SJCRH30 (cell line): ENCODE data around the gene MECP2. TPM values are rescaled to one million over a fixed set of nuclear protein-coding genes. Genes with fewer than 3 reads are reported as not detected.

ENCODE experiments used
- DNase-seq, 2 experiments: peaks; one replicate each; pipeline ENCODE4 v3.0.0-alpha.2; 2015 to 2020
- H3K27ac ChIP-seq: fragments of 250-450 bp; sonication (Bioruptor Pico); 2 replicates; pipeline ENCODE4 v1.5.1; 2020; ENCODE audit warnings: mild to moderate bottlenecking, moderate library complexity
- H3K27me3 ChIP-seq: fragments of 250-450 bp; sonication (Bioruptor Pico); 2 replicates; pipeline ENCODE4 v1.5.1; 2020; ENCODE audit warnings: mild to moderate bottlenecking, moderate library complexity
- H3K36me3 ChIP-seq: fragments of 250-450 bp; sonication (Bioruptor Pico); 2 replicates; pipeline ENCODE4 v1.5.1; 2020; ENCODE audit warnings: mild to moderate bottlenecking, moderate library complexity
- H3K4me1 ChIP-seq: fragments of 250-450 bp; sonication (Bioruptor Pico); 2 replicates; pipeline ENCODE4 v1.5.1; 2020; ENCODE audit warnings: mild to moderate bottlenecking, moderate library complexity
- H3K4me3 ChIP-seq: fragments of 250-450 bp; sonication (Bioruptor Pico); 2 replicates; pipeline ENCODE4 v1.5.1; 2020; ENCODE audit warnings: mild to moderate bottlenecking, moderate library complexity
- H3K9me3 ChIP-seq: fragments of 250-450 bp; sonication (Bioruptor Pico); replicated peaks from 2 replicates; pipeline ENCODE4 v1.5.1; 2020; ENCODE audit warnings: mild to moderate bottlenecking, moderate library complexity
- total RNA-seq: library from RNA; depleted of rRNA; stranded (reverse); fragments of >200 nt; shearing (Covaris generic); gene quantifications from 2 replicates; pipeline ENCODE4 v1.2.3, GENCODE V29; 2014

Gene MECP2
- total RNA-seq, 1 experiment from 2014 or later, result 26.2 TPM

GRCh38 chrX:154015581-154016264 lies 81.8 kb downstream of the MECP2 start:
- Histone ChIP-seq H3K27ac (no peak overlapping the region), H3K4me3 (no peak overlapping the region), H3K27me3 (no peaks in the 10 kb centered on the region), H3K9me3 (no peaks in the 10 kb centered on the region), H3K36me3 (no peaks in the 10 kb centered on the region), H3K4me1 (peaks cover 3% of the 10 kb centered on the region; the same call in 1 of the 2 replicates)
- no peak for DNase-seq

GRCh38 chrX:154014429-154015380 lies 82.8 kb downstream of the MECP2 start:
- Histone ChIP-seq H3K9me3 (no peaks in the 10 kb centered on the region), H3K27me3 (no peaks in the 10 kb centered on the region)

GRCh38 chrX:154013614-154014360 lies 83.7 kb downstream of the MECP2 start:
- DNase-seq, result peak; percentile 28 to 56

More at GRCh38 chrX:154014429-154015380, 82.8 kb downstream of the MECP2 start:
- H3K27ac ChIP-seq, result no peak overlapping the region
- H3K36me3 ChIP-seq, result no peaks in the 10 kb centered on the region
- H3K4me3 ChIP-seq, result no peak overlapping the region
- no peaks in the 10 kb centered on the region for H3K4me1 ChIP-seq
- no peak for DNase-seq

GRCh38 chrX:154013001-154013421 lies 84.5 kb downstream of the MECP2 start:
- Histone ChIP-seq H3K9me3 (no peaks in the 10 kb centered on the region), H3K4me3 (no peak overlapping the region), H3K36me3 (no peaks in the 10 kb centered on the region), H3K27ac (no peak overlapping the region), H3K4me1 (no peaks in the 10 kb centered on the region), H3K27me3 (no peaks in the 10 kb centered on the region)
- no peak for DNase-seq

More at GRCh38 chrX:154013614-154014360, 83.7 kb downstream of the MECP2 start:
- no peaks in the 10 kb centered on the region for H3K27me3 ChIP-seq
- no peaks in the 10 kb centered on the region for H3K36me3 ChIP-seq
- H3K9me3 ChIP-seq, result no peaks in the 10 kb centered on the region
- no peak overlapping the region for H3K27ac ChIP-seq
- no peaks in the 10 kb centered on the region for H3K4me1 ChIP-seq
- H3K4me3 ChIP-seq, result no peak overlapping the region

GRCh38 chrX:154012336-154012991 lies 85.1 kb downstream of the MECP2 start:
- no peak overlapping the region for H3K4me3 ChIP-seq
- no peak overlapping the region for H3K27ac ChIP-seq
- H3K4me1 ChIP-seq, result no peaks in the 10 kb centered on the region
- no peak for DNase-seq
- no peaks in the 10 kb centered on the region for H3K9me3 ChIP-seq
- no peaks in the 10 kb centered on the region for H3K27me3 ChIP-seq
- no peaks in the 10 kb centered on the region for H3K36me3 ChIP-seq

- Histone ChIP-seq H3K27ac (no peak overlapping the region), H3K27me3 (no peaks in the 10 kb centered on the region), H3K4me1 (no peaks in the 10 kb centered on the region), H3K9me3 (no peaks in the 10 kb centered on the region), H3K36me3 (no peaks in the 10 kb centered on the region), H3K4me3 (no peak overlapping the region)
- DNase-seq, result no peak
These were observed 85.9 kb downstream of the MECP2 start for GRCh38 chrX:154011376-154012335.

- no peak overlapping the region for H3K27ac ChIP-seq
- no peak for DNase-seq
These were observed 87.0 kb downstream of the MECP2 start for GRCh38 chrX:154010330-154011087.

GRCh38 chrX:154008521-154008920 lies 89.0 kb downstream of the MECP2 start:
- DNase-seq, result no peak
- no peaks in the 10 kb centered on the region for H3K36me3 ChIP-seq
- no peaks in the 10 kb centered on the region for H3K4me1 ChIP-seq
- H3K9me3 ChIP-seq, result no peaks in the 10 kb centered on the region
- H3K27me3 ChIP-seq, result no peaks in the 10 kb centered on the region
- no peak overlapping the region for H3K4me3 ChIP-seq
- H3K27ac ChIP-seq, result no peak overlapping the region

More at GRCh38 chrX:154010330-154011087, 87.0 kb downstream of the MECP2 start:
- Histone ChIP-seq H3K36me3 (no peaks in the 10 kb centered on the region), H3K4me3 (no peak overlapping the region), H3K27me3 (no peaks in the 10 kb centered on the region), H3K9me3 (no peaks in the 10 kb centered on the region), H3K4me1 (no peaks in the 10 kb centered on the region)

GRCh38 chrX:154006947-154007346 lies 90.6 kb downstream of the MECP2 start:
- no peak overlapping the region for H3K4me3 ChIP-seq
- no peaks in the 10 kb centered on the region for H3K9me3 ChIP-seq
- no peaks in the 10 kb centered on the region for H3K27me3 ChIP-seq
- H3K36me3 ChIP-seq, result no peaks in the 10 kb centered on the region
- no peak overlapping the region for H3K27ac ChIP-seq
- no peak for DNase-seq
- H3K4me1 ChIP-seq, result no peaks in the 10 kb centered on the region; the same call in 1 of the 2 replicates

- Histone ChIP-seq H3K4me3 (no peak overlapping the region), H3K27ac (no peak overlapping the region), H3K27me3 (no peaks in the 10 kb centered on the region), H3K36me3 (no peaks in the 10 kb centered on the region), H3K9me3 (no peaks in the 10 kb centered on the region), H3K4me1 (no peaks in the 10 kb centered on the region; the same call in 1 of the 2 replicates)
- no peak for DNase-seq
These were observed 93.2 kb downstream of the MECP2 start for GRCh38 chrX:154004315-154004714.

GRCh38 chrX:154002215-154002719 lies 95.2 kb downstream of the MECP2 start:
- H3K36me3 ChIP-seq, result no peaks in the 10 kb centered on the region
- peak; percentile 12 to 15 for DNase-seq
- no peak overlapping the region for H3K4me3 ChIP-seq
- no peaks in the 10 kb centered on the region for H3K9me3 ChIP-seq
- H3K27me3 ChIP-seq, result no peaks in the 10 kb centered on the region
- H3K4me1 ChIP-seq, result no peaks in the 10 kb centered on the region; the same call in 1 of the 2 replicates
- H3K27ac ChIP-seq, result no peak overlapping the region

GRCh38 chrX:154000051-154000450 lies 97.5 kb downstream of the MECP2 start:
- no peak overlapping the region for H3K27ac ChIP-seq
- H3K4me3 ChIP-seq, result no peak overlapping the region
- DNase-seq, result no peak
- H3K27me3 ChIP-seq, result no peaks in the 10 kb centered on the region
- H3K9me3 ChIP-seq, result no peaks in the 10 kb centered on the region
- H3K4me1 ChIP-seq, result no peaks in the 10 kb centered on the region; the same call in 1 of the 2 replicates
- H3K36me3 ChIP-seq, result no peaks in the 10 kb centered on the region
